Kidney (tissue), 14 donors: Measurements from ENCODE around the gene ASB8. TPM values are rescaled to one million over a fixed set of nuclear protein-coding genes. Genes with fewer than 3 reads are reported as not detected.

Source experiments
- DNase-seq, 5 donors: peaks; one replicate each; pipeline ENCODE4 v3.0.0-alpha.2; 2013 to 2020
- FAIRE-seq: peaks from 2 replicates; lab custom pipeline; 2012; peaks lifted over from hg19 to GRCh38; lab: Jason Lieb, UNC
- H3K27ac ChIP-seq, 2 donors: one replicate each; pipeline ENCODE4 v1.7.0; 2013; ENCODE audit warnings: low read depth in 2 of 2, low read length in 2 of 2, inconsistent platforms in 1 of 2
- H3K27me3 ChIP-seq: one replicate; pipeline ENCODE4 v1.7.1; 2013; ENCODE audit warnings: low read length, inconsistent platforms; ENCODE audit not compliant: control insufficient read depth, insufficient read depth
- H3K36me3 ChIP-seq, 3 donors: one replicate each; pipeline versions ENCODE4 v1.7.0 to v1.7.1; 2013; ENCODE audit warnings: low read length in 3 of 3, control low read depth in 1 of 3, inconsistent platforms in 1 of 3; ENCODE audit not compliant: insufficient read depth in 3 of 3, control insufficient read depth in 2 of 3
- H3K4me1 ChIP-seq, 3 donors: one replicate each; pipeline versions ENCODE4 v1.7.0 to v1.7.1; 2013; ENCODE audit warnings: low read length in 3 of 3, inconsistent platforms in 1 of 3, low read depth in 1 of 3; ENCODE audit not compliant: control insufficient read depth in 2 of 3, insufficient read depth in 2 of 3
- H3K4me3 ChIP-seq, 3 donors: one replicate each; pipeline versions ENCODE4 v1.7.0 to v1.8.1; 2013; ENCODE audit warnings: low read length in 3 of 3, control low read depth in 1 of 3, inconsistent platforms in 1 of 3
- H3K9ac ChIP-seq, 3 donors: one replicate each; pipeline versions ENCODE4 v1.7.0 to v1.7.1; 2013; ENCODE audit warnings: low read length in 3 of 3, control low read depth in 1 of 3, inconsistent platforms in 1 of 3
- H3K9me3 ChIP-seq, 3 donors: one replicate each; pipeline versions ENCODE4 v1.7.0 to v1.7.1; 2013; ENCODE audit warnings: low read length in 3 of 3, control low read depth in 1 of 3, inconsistent platforms in 1 of 3; ENCODE audit not compliant: control insufficient read depth in 2 of 3, insufficient read depth in 1 of 3
- intact Hi-C: fragments of 100-400 bp; cut with DNase I; formaldehyde crosslinking; loops from one replicate; pipeline ENCODE4 v1.11.1; 2022
- polyA plus RNA-seq: library from polyadenylated mRNA; stranded (reverse); fragments of 350-450 nt; fragmentation: Illumina TruSeq; extraction: RNeasy Lipid Tissue Mini Kit (QIAGEN cat#74804); gene quantifications from one replicate; pipeline ENCODE4 v1.2.3, GENCODE V29; 2014; ENCODE audit warnings: low read depth, low replicate concordance; ENCODE audit not compliant: insufficient read depth
- total RNA-seq: library from RNA; stranded (reverse); fragmentation: NEBNext Ultra II Directional; extraction: Animal tissue kit (Norgen Biotek cat#: 25700); gene quantifications from one replicate; pipeline ENCODE4 v1.2.1, GENCODE V29; 2021
- TF ChIP-seq, protein P1 (sequence below): IDR thresholded peaks from 3 replicates; pipeline ENCODE4 v1.5.1; 2012; ENCODE audit warnings: mild to moderate bottlenecking, moderate library complexity, borderline replicate concordance; ENCODE audit not compliant: insufficient read depth; ENCODE audit errors: extremely low read depth
- donor health status: control.
- donor health status: control.
- donor health status: control.
- donor health status: control.
- donor health status: control.
- donor health status: DM: yes; HTN: yes; CAD: no.
- donor health status: Normal renal cell carcinoma (clear cell type).

The ASB8 gene
- total and polyA plus RNA-seq, 2 donors from 2014 or later = 27.3 to 40.5 TPM

DNA sequence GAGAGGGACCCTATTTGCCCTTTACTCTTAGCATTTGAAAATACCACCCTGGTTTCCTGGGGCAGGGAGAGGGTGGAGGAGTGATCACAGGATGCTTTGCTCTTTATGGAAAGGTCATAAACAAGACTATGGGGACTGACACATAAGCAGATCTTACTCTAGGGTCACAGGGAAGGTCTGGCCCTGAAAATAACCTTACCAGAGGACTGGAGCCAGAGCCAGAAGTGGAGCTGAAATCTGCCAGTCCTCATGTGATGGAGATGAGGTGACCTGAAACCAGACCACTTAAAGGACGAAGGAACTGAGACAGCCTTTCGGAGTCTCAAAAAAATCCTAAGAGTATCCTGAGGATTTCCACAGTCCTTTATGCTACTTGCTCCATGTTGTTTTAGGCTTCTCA lies 25.8 kb downstream of the ASB8 start:
- Histone ChIP-seq H3K9ac (no peak overlapping the region), H3K27me3 (no peaks in the 10 kb centered on the region), H3K4me1 (no peaks in the 10 kb centered on the region), H3K36me3 (peaks cover 6 to 52% (median 44%) of the 10 kb centered on the region in 3 donors), H3K9me3 (no peaks in the 10 kb centered on the region), H3K27ac (no peak overlapping the region), H3K4me3 (no peak overlapping the region)
- FAIRE-seq (no peak), DNase-seq (no peak)
- intact Hi-C loops = no loop called here
- TF ChIP-seq, protein P1, sequence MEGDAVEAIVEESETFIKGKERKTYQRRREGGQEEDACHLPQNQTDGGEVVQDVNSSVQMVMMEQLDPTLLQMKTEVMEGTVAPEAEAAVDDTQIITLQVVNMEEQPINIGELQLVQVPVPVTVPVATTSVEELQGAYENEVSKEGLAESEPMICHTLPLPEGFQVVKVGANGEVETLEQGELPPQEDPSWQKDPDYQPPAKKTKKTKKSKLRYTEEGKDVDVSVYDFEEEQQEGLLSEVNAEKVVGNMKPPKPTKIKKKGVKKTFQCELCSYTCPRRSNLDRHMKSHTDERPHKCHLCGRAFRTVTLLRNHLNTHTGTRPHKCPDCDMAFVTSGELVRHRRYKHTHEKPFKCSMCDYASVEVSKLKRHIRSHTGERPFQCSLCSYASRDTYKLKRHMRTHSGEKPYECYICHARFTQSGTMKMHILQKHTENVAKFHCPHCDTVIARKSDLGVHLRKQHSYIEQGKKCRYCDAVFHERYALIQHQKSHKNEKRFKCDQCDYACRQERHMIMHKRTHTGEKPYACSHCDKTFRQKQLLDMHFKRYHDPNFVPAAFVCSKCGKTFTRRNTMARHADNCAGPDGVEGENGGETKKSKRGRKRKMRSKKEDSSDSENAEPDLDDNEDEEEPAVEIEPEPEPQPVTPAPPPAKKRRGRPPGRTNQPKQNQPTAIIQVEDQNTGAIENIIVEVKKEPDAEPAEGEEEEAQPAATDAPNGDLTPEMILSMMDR = no peak

DNA sequence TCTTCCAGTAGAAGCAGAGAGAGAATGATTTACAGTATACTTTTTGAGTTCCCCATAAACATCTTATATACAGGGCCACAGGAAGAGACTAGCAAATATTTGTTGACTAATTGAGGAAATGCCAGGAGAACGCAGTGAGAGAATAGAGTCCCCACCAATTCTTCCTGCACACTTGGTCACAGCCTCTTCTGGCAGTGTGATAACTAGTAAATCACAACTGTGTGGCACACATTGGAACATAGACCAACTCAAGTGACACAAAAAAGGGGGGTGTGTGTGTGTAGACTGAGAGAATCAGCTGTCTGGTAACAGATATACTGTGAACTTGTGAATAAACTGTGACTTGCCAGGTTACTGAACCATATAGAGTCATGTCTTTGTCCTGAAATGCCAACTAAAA lies 27.9 kb downstream of the ASB8 start:
- TF ChIP-seq, protein P1 = no peak
- FAIRE-seq (no peak), DNase-seq (no peak)
- Histone ChIP-seq H3K9me3 (no peaks in the 10 kb centered on the region), H3K36me3 (peaks cover 6 to 44% (median 35%) of the 10 kb centered on the region in 3 donors), H3K4me1 (no peaks in the 10 kb centered on the region), H3K4me3 (no peak overlapping the region), H3K27ac (no peak overlapping the region), H3K9ac (no peak overlapping the region), H3K27me3 (no peaks in the 10 kb centered on the region)
- intact Hi-C loops = no loop called here

DNA sequence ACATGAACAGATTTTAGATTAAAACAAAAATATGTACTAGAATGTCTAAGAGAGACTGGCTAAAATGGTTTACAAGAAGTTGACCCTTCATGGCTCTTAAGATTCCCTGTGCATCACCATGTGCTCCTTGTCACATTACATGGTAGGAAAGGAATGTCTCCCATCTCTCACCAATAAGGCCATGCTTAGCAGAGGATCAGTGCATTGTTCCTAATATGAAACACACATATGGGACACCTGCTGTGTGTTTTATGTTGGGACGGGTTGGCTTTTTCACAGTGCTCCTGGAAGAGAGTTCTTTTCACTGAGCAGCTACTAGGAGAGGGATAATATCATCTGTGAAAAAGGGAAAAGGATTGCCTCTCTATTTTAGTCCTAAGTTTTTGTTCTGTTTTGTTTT lies 28.5 kb downstream of the ASB8 start:
- no peak overlapping the region for H3K4me3 ChIP-seq
- intact Hi-C loops = no loop called here
- H3K9me3 ChIP-seq = no peaks in the 10 kb centered on the region
- no peaks in the 10 kb centered on the region for H3K4me1 ChIP-seq
- DNase-seq = no peak
- no peak overlapping the region for H3K9ac ChIP-seq
- FAIRE-seq = no peak
- H3K36me3 ChIP-seq = peaks cover 6 to 39% (median 31%) of the 10 kb centered on the region in 3 donors
- TF ChIP-seq, protein P1 = no peak
- H3K27ac ChIP-seq = no peak overlapping the region
- H3K27me3 ChIP-seq = no peaks in the 10 kb centered on the region

DNA sequence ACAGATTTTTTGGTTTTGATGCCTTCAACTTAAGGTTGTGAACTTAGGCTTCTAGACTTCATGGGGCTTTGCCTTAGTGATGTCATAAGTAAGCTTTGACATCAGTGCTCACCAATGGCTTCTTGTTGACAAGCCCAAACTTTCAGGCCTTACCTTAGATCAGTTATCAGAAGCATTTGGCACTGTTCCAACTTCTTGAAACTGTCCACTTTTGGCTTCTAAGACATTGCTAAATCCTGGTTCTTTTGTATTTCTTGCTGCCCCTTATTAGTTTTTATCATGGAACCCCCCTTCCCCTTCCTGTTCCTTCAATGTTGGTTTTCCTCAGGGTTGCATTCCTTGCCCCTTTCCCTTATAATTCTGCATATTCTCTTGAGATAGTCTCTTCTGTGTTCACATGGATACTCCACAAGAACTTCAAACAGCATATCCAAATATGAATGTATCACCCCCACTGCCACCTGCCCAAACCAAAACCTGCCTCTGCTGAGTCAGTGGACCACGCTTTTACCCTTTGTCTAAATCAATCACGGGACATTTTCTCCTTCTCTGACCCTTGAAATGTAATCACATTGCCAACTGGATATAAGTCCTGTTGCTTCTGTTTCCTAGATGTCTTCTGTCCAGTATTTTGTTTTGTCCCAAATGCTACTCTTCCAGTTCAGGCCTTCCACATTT lies 30.2 kb downstream of the ASB8 start:
- no peak overlapping the region for H3K9ac ChIP-seq
- intact Hi-C loops = no loop called here
- TF ChIP-seq, protein P1 = no peak
- H3K27me3 ChIP-seq = no peaks in the 10 kb centered on the region
- H3K9me3 ChIP-seq = no peaks in the 10 kb centered on the region
- FAIRE-seq = no peak
- H3K27ac ChIP-seq = no peak overlapping the region
- no peak overlapping the region for H3K4me3 ChIP-seq
- DNase-seq = no peak
- peaks cover 3 to 35% (median 20%) of the 10 kb centered on the region in 3 donors for H3K36me3 ChIP-seq
- H3K4me1 ChIP-seq = no peaks in the 10 kb centered on the region
